GM12875 (cell line): ENCODE results near the gene GMCL2.

Source experiments
- H3K4me3 ChIP-seq: one replicate; pipeline ENCODE4 v1.5.1; 2011; ENCODE audit warnings: low read depth, low read length, control low read depth
- CTCF ChIP-seq: IDR thresholded peaks from 2 replicates; pipeline ENCODE4 v1.5.1; 2011; ENCODE audit warnings: low read depth, mild to moderate bottlenecking, control low read depth, inconsistent platforms, low read length, moderate library complexity, borderline replicate concordance; ENCODE audit not compliant: insufficient read depth

The GMCL2 gene

DNA sequence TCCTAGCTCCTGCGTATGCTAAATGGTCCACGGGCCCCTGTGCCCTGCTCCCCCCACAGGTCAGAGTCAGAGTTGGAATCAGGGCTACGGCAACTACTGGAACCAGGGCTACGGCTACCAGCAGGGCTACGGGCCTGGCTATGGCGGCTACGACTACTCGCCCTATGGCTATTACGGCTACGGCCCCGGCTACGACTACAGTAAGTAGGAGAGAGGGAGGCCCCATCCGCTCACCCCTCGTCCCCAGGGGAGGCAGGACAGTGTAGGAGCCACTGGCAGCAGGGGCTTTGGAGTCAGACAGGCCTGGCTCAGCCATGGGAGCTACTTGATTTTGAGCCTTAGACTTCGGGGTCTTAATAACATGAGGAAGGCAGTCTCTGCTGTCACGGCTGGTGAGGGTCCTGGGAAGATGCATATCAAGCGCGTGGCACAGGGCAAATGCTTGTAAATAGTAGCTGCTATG lies 22.9 kb upstream of the GMCL2 start:
- no peak overlapping the region for H3K4me3 ChIP-seq
- TF ChIP-seq CTCF, result no peak

DNA sequence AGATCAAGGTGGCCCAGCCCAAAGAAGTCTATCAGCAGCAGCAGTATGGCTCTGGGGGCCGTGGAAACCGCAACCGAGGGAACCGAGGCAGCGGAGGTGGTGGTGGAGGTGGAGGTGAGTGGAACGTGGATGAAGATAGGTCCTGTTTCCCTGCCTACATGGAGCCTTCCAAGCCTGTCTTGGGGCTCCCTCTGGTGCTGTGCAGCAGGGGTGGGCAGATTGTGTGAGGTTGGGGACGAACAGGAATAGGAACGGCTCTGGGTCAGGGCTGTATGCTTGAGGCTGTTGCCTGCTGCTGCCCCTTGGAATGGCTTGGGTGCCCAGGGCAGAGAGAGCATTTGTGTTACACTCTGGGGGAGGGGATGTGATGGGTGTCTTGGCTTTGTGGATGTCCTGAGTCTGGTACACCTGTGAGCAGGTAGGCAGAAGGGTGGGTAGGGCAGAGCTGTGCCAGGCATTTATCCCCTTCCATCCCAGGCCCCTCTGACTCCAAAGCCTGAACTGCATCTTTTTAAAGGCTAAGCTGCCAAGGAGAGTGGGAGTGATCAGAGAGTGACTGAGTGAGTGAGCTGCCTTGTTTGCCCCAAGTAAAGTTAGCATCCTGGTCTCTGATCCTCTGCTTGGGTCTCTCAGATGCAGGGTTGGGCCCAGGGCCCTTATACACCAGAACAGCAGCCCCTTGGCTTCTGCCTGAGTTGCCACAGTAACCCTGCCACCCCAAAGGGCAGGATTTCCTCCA lies 22.3 kb upstream of the GMCL2 start:
- H3K4me3 ChIP-seq, result no peak overlapping the region
- TF ChIP-seq CTCF, result no peak

- peak; percentile 25; the same call in 1 of the 2 replicates for TF ChIP-seq CTCF
These were observed 21.5 kb upstream of the GMCL2 start for GRCh38 chr5:178208540-178209227.

DNA sequence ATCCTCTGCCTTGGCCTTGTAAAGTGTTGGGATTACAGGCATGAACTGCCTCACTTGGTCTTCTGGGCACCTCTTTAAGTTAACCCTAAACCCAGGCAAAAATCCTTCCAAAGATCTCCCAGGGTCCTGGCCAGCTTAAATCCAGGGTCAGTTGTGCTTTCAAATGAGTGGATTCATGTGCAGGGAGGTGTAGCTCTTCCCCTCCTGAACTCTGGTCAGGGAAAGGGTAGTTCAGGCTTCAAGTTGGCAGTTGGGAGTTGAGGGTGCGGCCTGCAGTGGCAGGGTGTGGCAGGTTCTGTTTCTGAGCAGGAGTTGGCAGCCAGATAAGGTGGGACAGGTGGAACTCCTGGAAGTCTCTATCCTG lies 20.7 kb upstream of the GMCL2 start:
- no peak for TF ChIP-seq CTCF
- H3K4me3 ChIP-seq, result no peak overlapping the region

More at GRCh38 chr5:178208540-178209227, 21.5 kb upstream of the GMCL2 start:
- no peak overlapping the region for H3K4me3 ChIP-seq

GRCh38 chr5:178207183-178207916 lies 20.2 kb upstream of the GMCL2 start:
- no peak for TF ChIP-seq CTCF
- H3K4me3 ChIP-seq, result no peak overlapping the region

DNA sequence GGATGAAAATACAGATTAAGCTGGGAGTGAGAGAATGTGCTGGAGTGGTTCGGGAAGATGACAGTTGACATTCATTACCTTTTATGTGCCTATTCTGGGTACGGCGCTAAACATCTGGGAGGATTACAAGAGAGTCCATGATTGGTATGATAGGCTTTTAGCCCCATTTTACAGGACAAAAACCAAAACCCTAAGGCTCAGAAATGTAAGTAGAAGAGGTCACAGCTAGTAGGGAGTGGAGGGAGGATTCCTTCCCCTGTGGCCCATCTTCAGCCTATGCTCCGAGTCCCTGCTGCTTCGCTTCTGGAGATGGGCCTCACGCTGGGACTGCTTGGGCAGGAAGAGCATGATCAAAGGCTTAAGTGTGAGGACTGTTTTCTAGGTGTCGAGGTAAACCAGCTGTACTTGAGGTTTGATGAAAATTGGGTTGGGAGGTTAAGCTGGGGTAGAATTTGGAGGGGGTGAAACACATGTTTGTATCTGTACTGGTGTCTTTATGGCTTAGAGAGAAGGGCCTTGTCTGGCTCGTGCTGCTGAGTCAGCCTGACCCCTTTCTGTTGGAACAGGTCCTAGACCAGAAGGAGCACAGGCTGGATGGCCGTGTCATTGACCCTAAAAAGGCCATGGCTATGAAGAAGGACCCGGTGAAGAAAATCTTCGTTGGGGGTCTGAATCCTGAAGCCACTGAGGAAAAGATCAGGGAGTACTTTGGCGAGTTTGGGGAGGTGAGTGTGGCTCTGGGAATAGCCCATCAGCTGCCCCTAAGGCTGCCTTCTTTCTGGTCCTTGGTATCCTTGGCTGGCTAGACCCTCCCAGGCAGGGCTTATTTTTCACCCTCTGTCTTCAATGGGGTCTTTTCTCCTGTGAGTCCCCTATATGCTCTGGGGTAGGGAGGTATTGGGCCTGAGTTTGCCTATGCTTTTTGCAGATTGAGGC lies 19.3 kb upstream of the GMCL2 start:
- no peak for TF ChIP-seq CTCF
- H3K4me3 ChIP-seq, result peak overlapping the region; percentile 95
